GM23248 (cell line): ENCODE data around the gene ZCCHC17. TPM values are rescaled to one million over a fixed set of nuclear protein-coding genes. Genes with fewer than 3 reads are reported as not detected.

ENCODE experiments used
- DNase-seq: peaks from one replicate; pipeline ENCODE4 v3.0.0-alpha.2; 2015
- H2AFZ ChIP-seq: fragments of 200-600 bp; sonication (generic); 2 replicates; pipeline ENCODE4 v1.6.1; 2016; ENCODE audit warnings: antibody characterized with exemption
- H3F3A ChIP-seq: fragments of 200-600 bp; sonication (generic); 2 replicates; pipeline ENCODE4 v1.6.1; 2016; ENCODE audit warnings: mild to moderate bottlenecking, antibody characterized with exemption, mixed run types; ENCODE audit not compliant: insufficient read depth
- H3K27ac ChIP-seq: fragments of 200-600 bp; sonication (generic); 2 replicates; pipeline ENCODE4 v1.5.1; 2016; ENCODE audit warnings: mild to moderate bottlenecking
- H3K27me3 ChIP-seq: fragments of 200-600 bp; sonication (generic); replicated peaks from 2 replicates; pipeline ENCODE4 v1.6.1; 2016; ENCODE audit warnings: mild to moderate bottlenecking; ENCODE audit not compliant: insufficient read depth
- H3K36me3 ChIP-seq: fragments of 200-600 bp; sonication (generic); 2 replicates; pipeline ENCODE4 v1.6.1; 2016; ENCODE audit warnings: low read depth, mild to moderate bottlenecking
- H3K4me1 ChIP-seq: fragments of 200-600 bp; sonication (generic); 2 replicates; pipeline ENCODE4 v1.6.1; 2016; ENCODE audit warnings: mild to moderate bottlenecking; ENCODE audit not compliant: insufficient read depth
- H3K4me2 ChIP-seq: fragments of 200-600 bp; sonication (generic); one replicate; pipeline ENCODE4 v1.6.1; 2016; ENCODE audit warnings: mild to moderate bottlenecking; ENCODE audit not compliant: unreplicated experiment
- H3K4me3 ChIP-seq: fragments of 200-600 bp; sonication (generic); 2 replicates; pipeline ENCODE4 v1.5.1; 2016; ENCODE audit warnings: mild to moderate bottlenecking
- H3K79me2 ChIP-seq: fragments of 200-600 bp; sonication (generic); 2 replicates; pipeline ENCODE4 v1.6.1; 2016; ENCODE audit warnings: mild to moderate bottlenecking; ENCODE audit not compliant: insufficient read depth
- H3K9ac ChIP-seq: fragments of 200-600 bp; sonication (generic); 2 replicates; pipeline ENCODE4 v1.6.1; 2016; ENCODE audit warnings: mild to moderate bottlenecking
- H3K9me2 ChIP-seq: fragments of 200-600 bp; sonication (generic); 2 replicates; pipeline ENCODE4 v1.6.1; 2016; ENCODE audit warnings: mixed run types, mild to moderate bottlenecking, moderate library complexity; ENCODE audit not compliant: insufficient read depth
- H3K9me3 ChIP-seq: fragments of 200-600 bp; sonication (generic); one replicate; pipeline ENCODE4 v1.6.1; 2017; ENCODE audit warnings: low read depth
- H4K20me1 ChIP-seq: fragments of 200-600 bp; sonication (generic); 2 replicates; pipeline ENCODE4 v1.6.0; 2016; ENCODE audit not compliant: insufficient read depth
- EZH2 ChIP-seq: fragments of 200-600 bp; sonication (generic); IDR thresholded peaks from 2 replicates; pipeline ENCODE4 v1.6.1; 2018; ENCODE audit warnings: antibody characterized with exemption, mild to moderate bottlenecking; ENCODE audit not compliant: insufficient read depth, poor library complexity, severe bottlenecking
- EZH2phosphoT487 ChIP-seq: fragments of 200-600 bp; sonication (generic); IDR thresholded peaks from 2 replicates; pipeline ENCODE4 v1.6.1; 2018; ENCODE audit warnings: antibody characterized with exemption, moderate library complexity, mild to moderate bottlenecking, low read depth; ENCODE audit not compliant: insufficient read depth
- WGBS, 2 experiments: methylation state at CpG; one replicate each; pipeline ENCODE4 v1.1.6; 2015 to 2017; ENCODE audit warnings: low lambda C conversion rate in 2 of 2, low coverage in 1 of 2; ENCODE audit errors: missing lambda C conversion rate in 2 of 2; 5-methylcytosine and 5-hydroxymethylcytosine counted together
- in situ Hi-C: fragments of 300-500 bp; cut with MboI; formaldehyde crosslinking; loops from 2 replicates; pipeline ENCODE4 v1.15.0; 2020
- polyA plus RNA-seq: library from polyadenylated mRNA; unstranded; fragments of >200 nt; fragmentation: Nextera tagmentation; extraction: Ambion mirVana; gene quantifications from 2 replicates; pipeline ENCODE4 v1.2.1, GENCODE V29; 2016
- total RNA-seq: library from RNA; depleted of rRNA; stranded (reverse); fragments of >200 nt; shearing (Covaris generic); gene quantifications from 2 replicates; pipeline ENCODE4 v1.2.3, GENCODE V29; 2014; rRNA removed

ZCCHC17 gene, protein sequence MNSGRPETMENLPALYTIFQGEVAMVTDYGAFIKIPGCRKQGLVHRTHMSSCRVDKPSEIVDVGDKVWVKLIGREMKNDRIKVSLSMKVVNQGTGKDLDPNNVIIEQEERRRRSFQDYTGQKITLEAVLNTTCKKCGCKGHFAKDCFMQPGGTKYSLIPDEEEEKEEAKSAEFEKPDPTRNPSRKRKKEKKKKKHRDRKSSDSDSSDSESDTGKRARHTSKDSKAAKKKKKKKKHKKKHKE
- total RNA-seq (32.2 and 34.8 TPM in 2 replicates), polyA plus RNA-seq (65.6 and 66.8 TPM in 2 replicates)

DNA sequence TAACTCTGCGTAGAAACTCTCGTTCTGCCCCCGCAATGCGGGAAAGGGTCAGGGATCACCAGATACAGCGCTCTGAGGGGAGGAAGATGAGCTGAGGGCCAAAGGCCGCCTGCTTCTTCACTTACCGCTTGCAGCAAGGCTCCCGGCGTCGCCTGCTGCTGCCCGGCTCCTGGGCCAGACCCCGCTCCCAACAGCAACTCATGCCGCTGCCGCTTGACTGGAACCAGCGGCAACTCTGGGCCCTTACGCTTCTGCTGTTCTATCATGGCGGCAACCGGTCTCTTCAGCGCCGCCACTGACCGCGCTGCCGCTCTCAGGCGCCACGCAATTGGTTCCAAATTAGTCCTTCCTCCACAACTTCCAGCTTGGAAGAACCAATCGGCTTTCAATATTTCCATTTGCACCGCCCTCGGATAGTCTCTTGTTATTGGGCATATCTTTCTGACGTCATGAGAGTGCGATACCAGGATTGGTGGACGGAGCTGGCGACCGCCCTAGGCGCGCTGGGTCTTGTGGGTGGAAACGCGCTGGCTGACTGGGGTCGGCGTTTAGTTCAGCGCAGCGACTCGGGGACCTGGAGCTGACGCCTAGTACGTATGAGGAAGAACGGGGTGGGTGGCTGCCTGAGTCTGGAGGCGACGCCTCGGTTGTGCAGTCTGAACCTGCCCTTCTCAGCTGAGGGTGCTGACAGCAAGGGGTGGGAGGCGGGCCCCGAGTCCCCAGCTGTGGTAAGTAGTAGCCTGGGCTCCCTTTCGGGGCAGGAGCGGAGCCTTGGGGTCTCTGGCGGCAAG is at the start of gene ZCCHC17, which contains the start of gene SNRNP40:
Gene ZCCHC17, plus strand, starts transcription at position 547 of the 791 bp plus-strand sequence. CDS start 13,067 bp downstream, outside the sequence.
Gene SNRNP40, minus strand, starts transcription at position 303 of the 791 bp plus-strand sequence. Its CDS starts 37 bp downstream, at position 266.
- Histone ChIP-seq H4K20me1 (peaks cover 3% of the 10 kb centered on the region; the same call in 1 of the 2 replicates), H3K36me3 (peaks cover 11% of the 10 kb centered on the region; the same call in 1 of the 2 replicates), H3F3A (peaks cover 11% of the 10 kb centered on the region), H3K4me2 (peak within 1 kb of the TSS; percentile 88), H3K9ac (peak within 1 kb of the TSS; percentile 96), H3K4me1 (peaks cover 17% of the 10 kb centered on the region), H3K27ac (peak within 1 kb of the TSS; percentile 90), H3K27me3 (no peaks in the 10 kb centered on the region), H3K4me3 (peak within 1 kb of the TSS; percentile 93), H3K79me2 (peaks cover 90% of the 10 kb centered on the region), H2AFZ (peak within 1 kb of the TSS; percentile 94), H3K9me2 (no peaks in the 10 kb centered on the region), H3K9me3 (no peaks in the 10 kb centered on the region)
- WGBS, 2 experiments: 1% methylated on average over 52 to 53 of the region's 53 CpGs
- TF ChIP-seq EZH2 (no peak), EZH2phosphoT487 (no peak)
- in situ Hi-C loops: no loop called here
- DNase-seq: peak; percentile 100

DNA sequence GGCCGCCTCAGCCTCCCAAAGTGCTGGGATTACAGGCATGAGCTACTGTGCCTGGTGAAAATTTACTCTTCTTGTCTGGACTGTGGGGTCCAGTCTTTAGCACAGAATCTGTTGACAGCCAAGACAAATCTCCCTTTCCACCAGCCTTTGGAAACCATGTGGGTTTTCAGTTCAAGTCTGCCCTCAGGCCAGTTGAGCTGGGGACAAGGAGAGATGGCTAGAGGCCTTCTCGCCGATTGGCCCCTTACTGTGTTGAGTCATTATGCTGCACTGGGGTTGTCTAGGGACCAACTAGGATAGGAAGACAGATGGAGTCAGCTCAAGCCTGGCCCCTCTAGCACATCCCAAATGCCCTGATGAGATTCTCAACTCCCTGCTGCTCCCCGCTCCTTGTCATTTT is 48.6 kb upstream of the ZCCHC17 start:
- Histone ChIP-seq H3K79me2 (no peaks in the 10 kb centered on the region), H3K4me1 (peaks cover 7% of the 10 kb centered on the region; the same call in 1 of the 2 replicates), H4K20me1 (no peaks in the 10 kb centered on the region), H3K36me3 (no peaks in the 10 kb centered on the region), H3K9me2 (no peaks in the 10 kb centered on the region), H3K9ac (no peak overlapping the region), H2AFZ (no peak overlapping the region), H3F3A (peaks cover 10% of the 10 kb centered on the region; the same call in 1 of the 2 replicates), H3K27ac (no peak overlapping the region), H3K27me3 (no peaks in the 10 kb centered on the region), H3K4me3 (no peak overlapping the region), H3K9me3 (no peaks in the 10 kb centered on the region), H3K4me2 (no peak overlapping the region)
- in situ Hi-C loops: no loop called here
- no peak for DNase-seq
- 99% methylated on average over 4 of the region's 4 CpGs for WGBS, 2 experiments
- TF ChIP-seq EZH2 (no peak), EZH2phosphoT487 (no peak)

DNA sequence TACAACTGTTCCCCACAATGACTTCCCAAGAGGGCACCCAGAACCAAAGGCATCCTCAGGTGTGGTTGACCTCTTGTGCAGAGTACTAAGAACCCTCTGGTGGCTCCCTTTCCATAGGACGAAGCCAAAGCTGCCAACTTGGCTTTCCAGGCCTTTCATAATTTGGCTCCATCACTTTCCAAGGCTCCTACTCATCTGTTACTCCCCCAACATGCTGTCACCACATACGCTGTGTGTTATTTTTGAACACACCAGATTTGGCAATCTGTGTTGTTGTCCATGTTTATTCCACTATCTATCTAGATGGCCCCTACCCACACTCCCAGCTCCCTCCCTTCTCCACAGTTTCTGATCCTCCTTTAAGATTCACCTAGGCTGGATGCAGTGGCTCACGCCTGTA is 47.0 kb upstream of the ZCCHC17 start:
- no peaks in the 10 kb centered on the region for H3K9me3 ChIP-seq
- in situ Hi-C loops: no loop called here

DNA sequence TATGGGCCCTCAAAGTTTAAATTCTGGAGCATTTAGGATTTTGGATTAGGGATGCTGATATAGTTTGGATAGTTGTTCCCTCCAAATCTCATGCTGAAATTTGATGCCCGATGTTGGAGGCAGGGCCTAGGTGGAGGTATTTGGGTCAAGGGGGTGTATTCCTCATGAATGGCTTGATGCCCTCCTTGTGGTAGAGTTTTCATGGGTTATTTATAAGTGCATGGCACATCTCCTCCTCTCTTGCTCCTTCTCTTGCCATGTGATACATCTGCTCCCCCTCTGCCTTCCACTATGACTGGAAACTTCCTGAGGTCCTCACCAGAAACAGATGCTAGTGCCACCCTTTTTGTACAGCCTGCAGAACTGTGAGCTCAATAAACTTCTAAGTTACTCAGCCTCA is 39.6 kb upstream of the ZCCHC17 start:
- Histone ChIP-seq H3K4me1 (no peaks in the 10 kb centered on the region), H3K27ac (no peak overlapping the region), H3F3A (no peaks in the 10 kb centered on the region), H3K4me2 (no peak overlapping the region), H3K36me3 (peaks cover 24% of the 10 kb centered on the region), H4K20me1 (no peaks in the 10 kb centered on the region), H3K4me3 (no peak overlapping the region), H3K9me2 (no peaks in the 10 kb centered on the region), H3K9ac (no peak overlapping the region), H3K9me3 (no peaks in the 10 kb centered on the region), H3K79me2 (no peaks in the 10 kb centered on the region), H3K27me3 (no peaks in the 10 kb centered on the region), H2AFZ (no peak overlapping the region)
- TF ChIP-seq EZH2phosphoT487: no peak
- TF ChIP-seq EZH2: no peak
- no peak for DNase-seq
- 95 to 100% methylated on average over 1 of the region's 1 CpG for WGBS, 2 experiments
- in situ Hi-C loops: no loop called here

More for the DNA sequence above, 47.0 kb upstream of the ZCCHC17 start:
- Histone ChIP-seq H3K27ac (no peak overlapping the region), H2AFZ (no peak overlapping the region), H3F3A (no peaks in the 10 kb centered on the region), H3K4me3 (no peak overlapping the region), H3K36me3 (no peaks in the 10 kb centered on the region), H3K79me2 (no peaks in the 10 kb centered on the region), H3K9ac (no peak overlapping the region), H4K20me1 (no peaks in the 10 kb centered on the region), H3K27me3 (no peaks in the 10 kb centered on the region), H3K4me2 (no peak overlapping the region), H3K9me2 (no peaks in the 10 kb centered on the region), H3K4me1 (no peaks in the 10 kb centered on the region)
- no peak for DNase-seq
- 89 to 94% methylated on average over 3 of the region's 3 CpGs for WGBS, 2 experiments
- TF ChIP-seq EZH2 (no peak), EZH2phosphoT487 (no peak)
